Spleen (tissue), 11 donors: ENCODE data around the gene NR2F1-AS1. TPM values are rescaled to one million over a fixed set of nuclear protein-coding genes. Genes with fewer than 3 reads are reported as not detected.
A peak's percentile ranks its signal among the peaks of the same experiment; 100 is the strongest.

Experiments used
- DNase-seq: peaks from one replicate; pipeline ENCODE4 v3.0.0-alpha.2; 2020
- H3K27ac ChIP-seq, 8 donors: fragments of 200-600 bp; sonication (generic) in 7 of 8; 1 replicate in 4 of 8; 2 replicates in 4 of 8; pipeline versions ENCODE4 v1.5.0 to v1.8.0; 2016 to 2021; ENCODE audit warnings: inconsistent platforms in 4 of 8, mild to moderate bottlenecking in 4 of 8, moderate library complexity in 1 of 8
- H3K27me3 ChIP-seq, 7 donors: fragments of 200-600 bp; sonication (generic) in 6 of 7; replicated peaks in 1 of 7; 1 replicate in 4 of 7; 2 replicates in 3 of 7; pipeline versions ENCODE4 v1.5.0 to v1.8.0; 2016 to 2021; ENCODE audit warnings: inconsistent platforms in 3 of 7, mild to moderate bottlenecking in 1 of 7
- H3K36me3 ChIP-seq, 6 donors: fragments of 200-600 bp; sonication (generic) in 5 of 6; 1 replicate in 4 of 6; 2 replicates in 2 of 6; pipeline versions ENCODE4 v1.5.0 to v1.8.0; 2016 to 2021; ENCODE audit warnings: inconsistent platforms in 2 of 6
- H3K4me1 ChIP-seq, 6 donors: fragments of 200-600 bp; sonication (generic) in 5 of 6; 1 replicate in 3 of 6; 2 replicates in 3 of 6; pipeline versions ENCODE4 v1.5.0 to v1.8.0; 2016 to 2021; ENCODE audit warnings: inconsistent platforms in 3 of 6
- H3K4me3 ChIP-seq, 8 donors: fragments of 200-600 bp; sonication (generic) in 7 of 8; 1 replicate in 4 of 8; 2 replicates in 4 of 8; pipeline versions ENCODE4 v1.5.0 to v1.8.0; 2016 to 2021; ENCODE audit warnings: inconsistent platforms in 4 of 8, mild to moderate bottlenecking in 4 of 8, moderate library complexity in 2 of 8
- H3K9me3 ChIP-seq, 8 donors: fragments of 200-600 bp; sonication (generic) in 7 of 8; 1 replicate in 4 of 8; 2 replicates in 4 of 8; pipeline versions ENCODE4 v1.5.0 to v1.8.0; 2016 to 2021; ENCODE audit warnings: inconsistent platforms in 4 of 8
- CTCF ChIP-seq, 11 experiments: fragments of 200-600 bp in 7 of 11; fragments of 450-650 bp in 4 of 11; sonication (generic) in 4 of 11; IDR thresholded peaks in 8 of 11; conservative IDR thresholded peaks in 3 of 11; 1 replicate in 7 of 11; 2 replicates in 4 of 11; pipeline versions ENCODE4 v1.4.0 to v1.8.0; 2016 to 2021; ENCODE audit warnings: antibody characterized with exemption in 11 of 11, inconsistent platforms in 4 of 11, mild to moderate bottlenecking in 1 of 11
- POLR2A ChIP-seq, 3 donors: fragments of 450-650 bp; IDR thresholded peaks; one replicate each; pipeline ENCODE4 v1.5.1; 2017; ENCODE audit warnings: antibody characterized with exemption in 3 of 3, mild to moderate bottlenecking in 1 of 3
- POLR2AphosphoS5 ChIP-seq, 3 donors: sonication (generic); formaldehyde crosslinking; IDR thresholded peaks; one replicate each; pipeline ENCODE4 v1.5.1; 2017; ENCODE audit warnings: antibody characterized with exemption in 3 of 3
- WGBS, 5 donors: extraction: QIAGEN DNeasy Blood & Tissue Kit in 3 of 5; methylation state at CpG; one replicate each; pipeline versions ENCODE4 v1.1.5 to v1.1.7; 2013 to 2018; 5-methylcytosine and 5-hydroxymethylcytosine counted together
- intact Hi-C: fragments of 100-400 bp; cut with DNase I; formaldehyde crosslinking; loops from one replicate; pipeline ENCODE4 v1.15.0; 2023; ENCODE audit warnings: low total_unique reads
- polyA plus RNA-seq, 3 donors: library from polyadenylated mRNA; stranded (reverse); fragments of 200-250 nt; gene quantifications; one replicate each; pipeline ENCODE4 v1.2.1, GENCODE V29; 2013
- total RNA-seq, 7 donors: library from RNA; depleted of rRNA in 3 of 7; stranded (reverse); fragments of >200 nt in 3 of 7; fragmentation: NEBNext Ultra II Directional in 4 of 7; extraction: Animal tissue kit (Norgen Biotek cat#: 25700) in 4 of 7; gene quantifications; one replicate each; pipeline versions ENCODE4 v1.1.0 to v1.2.1, GENCODE V29; 2016 to 2021
- donor health status: healthy with polysubstance abuse.
- donor health status: DM: no; HTN: no; CAD: no; lungs with moderate emphysema.
- donor health status: DM: no; HTN: no; CAD: no.
- donor health status: Bipolar disorder and iron deficiency.
- donor health status: healthy.
- donor health status: DM: no; HTN: no; CAD: no.
- donor health status: DM: yes; HTN: yes; CAD: no.

The NR2F1-AS1 gene
- total and polyA plus RNA-seq, 10 donors: 5.9 to 21.6 (median 8.5) TPM

GRCh38 chr5:93609762-93610161 is 28.7 kb upstream of the NR2F1-AS1 start:
- no peak for TF ChIP-seq CTCF (IDR thresholded peaks at IDR 0.05 in 8 of 11, conservative IDR thresholded peaks at IDR 0.05 in 3 of 11)
- TF ChIP-seq POLR2A (IDR thresholded peaks at IDR 0.05): no peak
- TF ChIP-seq POLR2AphosphoS5 (IDR thresholded peaks at IDR 0.05): no peak
- Histone ChIP-seq H3K27ac (no peak overlapping the region), H3K9me3 (peaks cover 0 to 8% (median 0%) of the 10 kb centered on the region in 8 donors), H3K36me3 (no peaks in the 10 kb centered on the region), H3K4me1 (peaks cover 5 to 30% (median 23%) of the 10 kb centered on the region in 6 donors), H3K27me3 (peaks cover 10 to 100% (median 87%) of the 10 kb centered on the region in 7 donors), H3K4me3 (no peak overlapping the region)
- no peak for DNase-seq
- WGBS, 5 donors: 8 to 19% (median 11%) methylated on average over 7 of the region's 7 CpGs
- intact Hi-C loops: loop anchor here (10.0 kb wide), 1 partner anchor 195 kb away; no protein-coding TSS in a partner anchor

- peaks cover 10 to 100% (median 92%) of the 10 kb centered on the region in 7 donors for H3K27me3 ChIP-seq
- TF ChIP-seq POLR2AphosphoS5 (IDR thresholded peaks at IDR 0.05): no peak
- TF ChIP-seq CTCF (IDR thresholded peaks at IDR 0.05 in 8 of 11, conservative IDR thresholded peaks at IDR 0.05 in 3 of 11): no peak
- TF ChIP-seq POLR2A (IDR thresholded peaks at IDR 0.05): no peak
- H3K4me1 ChIP-seq: peaks cover 5 to 39% (median 27%) of the 10 kb centered on the region in 6 donors
- no peak overlapping the region for H3K4me3 ChIP-seq
- peaks cover 0 to 8% (median 0%) of the 10 kb centered on the region in 8 donors for H3K9me3 ChIP-seq
- no peaks in the 10 kb centered on the region for H3K36me3 ChIP-seq
- intact Hi-C loops: loop anchor here (10.0 kb wide), 1 partner anchor 196 kb away; no protein-coding TSS in a partner anchor
- 9 to 31% (median 14%) methylated on average over 4 of the region's 4 CpGs for WGBS, 5 donors
- DNase-seq: no peak
- H3K27ac ChIP-seq: no peak overlapping the region
Observed at GRCh38 chr5:93608855-93609254, 27.8 kb upstream of the NR2F1-AS1 start.

GRCh38 chr5:93607367-93608258 is 26.6 kb upstream of the NR2F1-AS1 start:
- H3K36me3 ChIP-seq: no peaks in the 10 kb centered on the region
- TF ChIP-seq POLR2A (IDR thresholded peaks at IDR 0.05) (no peak), CTCF (IDR thresholded peaks at IDR 0.05 in 8 of 11, conservative IDR thresholded peaks at IDR 0.05 in 3 of 11) (peak in 4 of 11 experiments; percentile 22 to 32 (median 32))
- H3K27ac ChIP-seq: no peak overlapping the region
- H3K9me3 ChIP-seq: peaks cover 0 to 9% (median 0%) of the 10 kb centered on the region in 8 donors
- intact Hi-C loops: loop anchor here (10.0 kb wide), 1 partner anchor 197 kb away; no protein-coding TSS in a partner anchor
- H3K4me3 ChIP-seq: peak overlapping the region in 2 of 8 donors; percentile 2 to 41
- H3K4me1 ChIP-seq: peaks cover 5 to 37% (median 25%) of the 10 kb centered on the region in 6 donors
- H3K27me3 ChIP-seq: peaks cover 10 to 100% (median 92%) of the 10 kb centered on the region in 7 donors
- WGBS, 5 donors: 5 to 8% (median 7%) methylated on average over 19 of the region's 19 CpGs
- DNase-seq: no peak

GRCh38 chr5:93606382-93606752 is 25.3 kb upstream of the NR2F1-AS1 start:
- no peak overlapping the region for H3K27ac ChIP-seq
- no peak overlapping the region for H3K4me3 ChIP-seq
- peaks cover 0 to 14% (median 0%) of the 10 kb centered on the region in 8 donors for H3K9me3 ChIP-seq
- H3K4me1 ChIP-seq: peaks cover 5 to 32% (median 17%) of the 10 kb centered on the region in 6 donors
- no peaks in the 10 kb centered on the region for H3K36me3 ChIP-seq
- intact Hi-C loops: loop anchor here (10.0 kb wide), 1 partner anchor 198 kb away; no protein-coding TSS in a partner anchor
- H3K27me3 ChIP-seq: peaks cover 10 to 100% (median 92%) of the 10 kb centered on the region in 7 donors
- no peak for DNase-seq
- TF ChIP-seq CTCF (IDR thresholded peaks at IDR 0.05 in 8 of 11, conservative IDR thresholded peaks at IDR 0.05 in 3 of 11) (no peak), POLR2AphosphoS5 (IDR thresholded peaks at IDR 0.05) (no peak), POLR2A (IDR thresholded peaks at IDR 0.05) (no peak)
